Liver (tissue), 3 donors: ENCODE measurements around the gene S100A13.

Experiments used
- TAF1 ChIP-seq: conservative IDR thresholded peaks from 2 replicates; pipeline ENCODE4 v1.6.1; 2016; ENCODE audit warnings: antibody characterized with exemption, mild to moderate bottlenecking
- TF ChIP-seq, protein P1 (sequence below): fragments of 150-350 bp; IDR thresholded peaks from 2 replicates; pipeline ENCODE4 v1.5.1; 2017; ENCODE audit warnings: improper control_type of control experiment, low read depth, low read length; ENCODE audit not compliant: missing input control
- TF ChIP-seq, protein P2 (sequence below): IDR thresholded peaks from 2 replicates; pipeline ENCODE4 v1.6.1; 2016; ENCODE audit warnings: antibody characterized with exemption
- donor health status: healthy.
- donor health status: healthy.

DNA sequence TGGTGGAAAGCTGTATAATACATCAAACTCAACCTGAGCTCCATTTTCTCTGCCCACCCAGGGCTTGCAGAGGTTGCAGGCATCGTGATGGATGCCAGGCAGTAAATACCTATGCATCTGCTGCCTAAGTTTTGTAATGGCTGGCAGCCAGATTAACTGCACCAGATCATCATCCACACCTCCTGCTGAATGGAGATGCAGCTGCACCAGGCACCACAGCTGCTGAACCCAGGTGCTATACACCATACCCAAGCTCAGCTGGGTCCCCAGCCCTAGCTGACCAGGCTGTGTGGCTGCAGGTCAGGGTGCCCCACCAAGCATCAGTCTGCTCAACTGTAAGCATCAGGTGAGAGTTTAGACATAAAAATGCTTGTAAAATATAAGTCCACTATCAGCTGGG, 24.5 kb upstream of the S100A13 start:
- TF ChIP-seq, protein P1, sequence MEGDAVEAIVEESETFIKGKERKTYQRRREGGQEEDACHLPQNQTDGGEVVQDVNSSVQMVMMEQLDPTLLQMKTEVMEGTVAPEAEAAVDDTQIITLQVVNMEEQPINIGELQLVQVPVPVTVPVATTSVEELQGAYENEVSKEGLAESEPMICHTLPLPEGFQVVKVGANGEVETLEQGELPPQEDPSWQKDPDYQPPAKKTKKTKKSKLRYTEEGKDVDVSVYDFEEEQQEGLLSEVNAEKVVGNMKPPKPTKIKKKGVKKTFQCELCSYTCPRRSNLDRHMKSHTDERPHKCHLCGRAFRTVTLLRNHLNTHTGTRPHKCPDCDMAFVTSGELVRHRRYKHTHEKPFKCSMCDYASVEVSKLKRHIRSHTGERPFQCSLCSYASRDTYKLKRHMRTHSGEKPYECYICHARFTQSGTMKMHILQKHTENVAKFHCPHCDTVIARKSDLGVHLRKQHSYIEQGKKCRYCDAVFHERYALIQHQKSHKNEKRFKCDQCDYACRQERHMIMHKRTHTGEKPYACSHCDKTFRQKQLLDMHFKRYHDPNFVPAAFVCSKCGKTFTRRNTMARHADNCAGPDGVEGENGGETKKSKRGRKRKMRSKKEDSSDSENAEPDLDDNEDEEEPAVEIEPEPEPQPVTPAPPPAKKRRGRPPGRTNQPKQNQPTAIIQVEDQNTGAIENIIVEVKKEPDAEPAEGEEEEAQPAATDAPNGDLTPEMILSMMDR: no peak
- TF ChIP-seq, protein P2, sequence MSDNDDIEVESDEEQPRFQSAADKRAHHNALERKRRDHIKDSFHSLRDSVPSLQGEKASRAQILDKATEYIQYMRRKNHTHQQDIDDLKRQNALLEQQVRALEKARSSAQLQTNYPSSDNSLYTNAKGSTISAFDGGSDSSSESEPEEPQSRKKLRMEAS: no peak
- no peak for TF ChIP-seq TAF1
